Neural cell (in vitro differentiated cells): ENCODE data around the gene AFG3L2. TPM values are rescaled to one million over a fixed set of nuclear protein-coding genes. Genes with fewer than 3 reads are reported as not detected.

Source experiments
- H2AFZ ChIP-seq: fragments of 200-600, 300-800 bp; sonication (generic), shearing (Covaris generic); 2 replicates; pipeline ENCODE4 v1.6.0; 2014; ENCODE audit warnings: low read depth, mild to moderate bottlenecking, antibody characterized with exemption, low read length, moderate library complexity
- H3F3A ChIP-seq: fragments of 200-600 bp; shearing (Covaris generic); 2 replicates; pipeline ENCODE4 v1.6.1; 2016; ENCODE audit warnings: mild to moderate bottlenecking, moderate library complexity, mixed read lengths, antibody characterized with exemption, low read length; ENCODE audit not compliant: insufficient read depth, poor library complexity, severe bottlenecking
- H3K27ac ChIP-seq: fragments of 200-600, 300-800 bp; sonication (generic), shearing (Covaris generic); 2 replicates; pipeline ENCODE4 v1.5.1; 2014; ENCODE audit warnings: mild to moderate bottlenecking, low read length, moderate library complexity
- H3K27me3 ChIP-seq: fragments of 300-800, 200-600 bp; sonication (generic), shearing (Covaris generic); 2 replicates; pipeline ENCODE4 v1.6.0; 2014; ENCODE audit warnings: mild to moderate bottlenecking, low read depth, low read length, moderate library complexity; ENCODE audit not compliant: insufficient read depth
- H3K36me3 ChIP-seq: fragments of 300-800, 200-600 bp; sonication (generic), shearing (Covaris generic); 2 replicates; pipeline ENCODE4 v1.5.1; 2014; ENCODE audit warnings: mild to moderate bottlenecking, antibody characterized with exemption, low read length, moderate library complexity; ENCODE audit not compliant: insufficient read depth
- H3K4me2 ChIP-seq: fragments of 300-800, 200-600 bp; sonication (generic), shearing (Covaris generic); 2 replicates; pipeline ENCODE4 v1.6.0; 2014; ENCODE audit warnings: mild to moderate bottlenecking, low read length
- H3K4me3 ChIP-seq: fragments of 300-800, 200-600 bp; sonication (generic), shearing (Covaris generic); 2 replicates; pipeline ENCODE4 v1.5.1; 2014; ENCODE audit warnings: mild to moderate bottlenecking, low read length, moderate library complexity
- H3K79me2 ChIP-seq: fragments of 200-600 bp; shearing (Covaris generic); replicated peaks from 2 replicates; pipeline ENCODE4 v1.6.0; 2014; ENCODE audit warnings: mild to moderate bottlenecking, low read length, moderate library complexity; ENCODE audit not compliant: insufficient read depth
- H3K9ac ChIP-seq: fragments of 300-800, 200-600 bp; sonication (generic), shearing (Covaris generic); 2 replicates; pipeline ENCODE4 v1.6.1; 2016; ENCODE audit warnings: mild to moderate bottlenecking, low read length, mixed read lengths
- H3K9me2 ChIP-seq: fragments of 200-600 bp; shearing (Covaris generic); 2 replicates; pipeline ENCODE4 v1.6.1; 2016; ENCODE audit warnings: mild to moderate bottlenecking, low read length, mixed read lengths; ENCODE audit not compliant: insufficient read depth
- H3K9me3 ChIP-seq: fragments of 200-600, 300-800 bp; sonication (generic), shearing (Covaris generic); 2 replicates; pipeline ENCODE4 v1.6.1; 2016; ENCODE audit warnings: mild to moderate bottlenecking, mixed run types, low read length, moderate library complexity, mixed read lengths
- H4K20me1 ChIP-seq: fragments of 200-600 bp; shearing (Covaris generic); 2 replicates; pipeline ENCODE4 v1.6.1; 2016; ENCODE audit warnings: mild to moderate bottlenecking, mixed run types; ENCODE audit not compliant: insufficient read depth
- CTCF ChIP-seq: fragments of 450-650 bp; IDR thresholded peaks from 2 replicates; pipeline ENCODE4 v1.5.1; 2014; ENCODE audit warnings: antibody characterized with exemption, mild to moderate bottlenecking, moderate library complexity; ENCODE audit not compliant: poor library complexity, severe bottlenecking
- EP300 ChIP-seq: fragments of 450-650 bp; conservative IDR thresholded peaks from 2 replicates; pipeline ENCODE4 v1.6.1; 2014; ENCODE audit warnings: antibody characterized with exemption, mild to moderate bottlenecking, moderate library complexity; ENCODE audit not compliant: poor library complexity, severe bottlenecking
- EZH2 ChIP-seq: fragments of 200-600, 300-800 bp; shearing (Covaris generic), sonication (generic); IDR thresholded peaks from 2 replicates; pipeline ENCODE4 v1.6.1; 2014; ENCODE audit warnings: antibody characterized with exemption, low read length, borderline replicate concordance, mild to moderate bottlenecking; ENCODE audit not compliant: insufficient read depth, poor library complexity, severe bottlenecking
- MXI1 ChIP-seq: fragments of 450-650 bp; conservative IDR thresholded peaks from 2 replicates; pipeline ENCODE4 v1.6.1; 2014; ENCODE audit warnings: antibody characterized with exemption, mild to moderate bottlenecking; ENCODE audit not compliant: poor library complexity, severe bottlenecking
- POLR2AphosphoS5 ChIP-seq: IDR thresholded peaks from 2 replicates; pipeline ENCODE4 v1.6.1; 2012
- RAD21 ChIP-seq: fragments of 450-650 bp; conservative IDR thresholded peaks from 2 replicates; pipeline ENCODE4 v1.6.1; 2014; ENCODE audit warnings: antibody characterized with exemption, mild to moderate bottlenecking, moderate library complexity
- REST ChIP-seq: IDR thresholded peaks from 2 replicates; pipeline ENCODE4 v1.6.1; 2012; ENCODE audit warnings: borderline replicate concordance
- SMC3 ChIP-seq: fragments of 450-650 bp; conservative IDR thresholded peaks from 2 replicates; pipeline ENCODE4 v1.6.1; 2014; ENCODE audit warnings: antibody characterized with exemption, mild to moderate bottlenecking, moderate library complexity; ENCODE audit not compliant: poor library complexity
- TAF1 ChIP-seq: IDR thresholded peaks from 2 replicates; pipeline ENCODE4 v1.6.1; 2012; ENCODE audit warnings: low read depth
- polyA plus RNA-seq: library from polyadenylated mRNA; depleted of rRNA; stranded (reverse); fragments of >200 nt; gene quantifications from 2 replicates; pipeline ENCODE4 v1.2.3, GENCODE V29; 2014

AFG3L2 gene
- polyA plus RNA-seq, 1 donor from 2014 or later, result 49.4 TPM

GRCh38 chr18:12374401-12374800 is 2.6 kb downstream of the AFG3L2 start:
- Histone ChIP-seq H3K27ac (peak overlapping the region; percentile 11), H4K20me1 (no peaks in the 10 kb centered on the region), H3K79me2 (peaks cover 44% of the 10 kb centered on the region), H3K27me3 (no peaks in the 10 kb centered on the region), H3K9ac (no peak overlapping the region), H3K9me2 (no peaks in the 10 kb centered on the region), H3K36me3 (no peaks in the 10 kb centered on the region), H2AFZ (no peak overlapping the region), H3K4me3 (peak overlapping the region; percentile 13), H3K4me2 (no peak overlapping the region), H3F3A (peaks cover 3% of the 10 kb centered on the region), H3K9me3 (no peaks in the 10 kb centered on the region)
- TF ChIP-seq POLR2AphosphoS5 (no peak), REST (no peak), TAF1 (no peak), SMC3 (no peak), EP300 (no peak), MXI1 (no peak), RAD21 (no peak), EZH2 (no peak), CTCF (no peak)

GRCh38 chr18:12373771-12374116 is 3.3 kb downstream of the AFG3L2 start:
- Histone ChIP-seq H3K79me2 (peaks cover 44% of the 10 kb centered on the region), H4K20me1 (no peaks in the 10 kb centered on the region), H3K36me3 (no peaks in the 10 kb centered on the region), H3F3A (peaks cover 3% of the 10 kb centered on the region), H2AFZ (no peak overlapping the region), H3K9me3 (no peaks in the 10 kb centered on the region), H3K27me3 (no peaks in the 10 kb centered on the region), H3K4me3 (no peak overlapping the region), H3K27ac (no peak overlapping the region), H3K9me2 (no peaks in the 10 kb centered on the region), H3K4me2 (no peak overlapping the region), H3K9ac (no peak overlapping the region)
- TF ChIP-seq REST (no peak), EP300 (no peak), MXI1 (no peak), CTCF (no peak), RAD21 (no peak), SMC3 (no peak), POLR2AphosphoS5 (no peak), TAF1 (no peak), EZH2 (no peak)
